Stimulated activated CD8-positive, alpha-beta memory T cell treated with anti-CD3 and anti-CD28 coated beads, Interleukin-4, amount 100 ng/mL, for 48 hours (primary cell): ENCODE data around the gene ARHGAP26.

Experiments
- DNase-seq: peaks from one replicate; pipeline ENCODE4 v3.0.0-alpha.2; 2020

The ARHGAP26 gene

GRCh38 chr5:143130613-143131305 lies 360.6 kb downstream of the ARHGAP26 start:
- DNase-seq, result no peak

- DNase-seq, result no peak
Measured at GRCh38 chr5:143131972-143132371, 361.8 kb downstream of the ARHGAP26 start.

- no peak for DNase-seq
Measured at GRCh38 chr5:143132739-143133138, 362.6 kb downstream of the ARHGAP26 start.

- no peak for DNase-seq
Measured at GRCh38 chr5:143133721-143134120, 363.5 kb downstream of the ARHGAP26 start.

GRCh38 chr5:143134269-143134668 lies 364.1 kb downstream of the ARHGAP26 start:
- DNase-seq, result no peak

GRCh38 chr5:143134900-143135299 lies 364.7 kb downstream of the ARHGAP26 start:
- no peak for DNase-seq

GRCh38 chr5:143135832-143136551 lies 365.8 kb downstream of the ARHGAP26 start:
- DNase-seq, result no peak

- DNase-seq, result no peak
Measured at GRCh38 chr5:143138839-143139238, 368.7 kb downstream of the ARHGAP26 start.

GRCh38 chr5:143139585-143139984 lies 369.4 kb downstream of the ARHGAP26 start:
- no peak for DNase-seq

GRCh38 chr5:143140492-143141203 lies 370.5 kb downstream of the ARHGAP26 start:
- no peak for DNase-seq

- no peak for DNase-seq
Measured at GRCh38 chr5:143141652-143142051, 371.5 kb downstream of the ARHGAP26 start.

- DNase-seq, result no peak
Measured at GRCh38 chr5:143142596-143143435, 372.6 kb downstream of the ARHGAP26 start.

- DNase-seq, result no peak
Measured at GRCh38 chr5:143143973-143144372, 373.8 kb downstream of the ARHGAP26 start.

- no peak for DNase-seq
Measured at GRCh38 chr5:143145243-143146160, 375.3 kb downstream of the ARHGAP26 start.

GRCh38 chr5:143146161-143146560 lies 376.0 kb downstream of the ARHGAP26 start:
- no peak for DNase-seq

- DNase-seq, result no peak
Measured at GRCh38 chr5:143147383-143147782, 377.2 kb downstream of the ARHGAP26 start.

GRCh38 chr5:143147902-143148301 lies 377.7 kb downstream of the ARHGAP26 start:
- no peak for DNase-seq

- no peak for DNase-seq
Measured at GRCh38 chr5:143148771-143149170, 378.6 kb downstream of the ARHGAP26 start.

- no peak for DNase-seq
Measured at GRCh38 chr5:143149759-143150158, 379.6 kb downstream of the ARHGAP26 start.

GRCh38 chr5:143151056-143151700 lies 381.0 kb downstream of the ARHGAP26 start:
- DNase-seq, result no peak

- no peak for DNase-seq
Measured at GRCh38 chr5:143152445-143152844, 382.3 kb downstream of the ARHGAP26 start.
